Measurements from ENCODE around the gene GJB2.

GRCh38 chr13:20230913-20231838, 38.4 kb upstream of the GJB2 start:
- no peak for TF ChIP-seq EZH2 (IDR thresholded peaks at IDR 0.05; ENCODE audit: borderline replicate concordance)
- no peak for TF ChIP-seq CTCF (IDR thresholded peaks at IDR 0.05; ENCODE audit: poor library complexity)
- TF ChIP-seq EZH2phosphoT487 (IDR thresholded peaks at IDR 0.05; ENCODE audit: low read depth, severe bottlenecking, unreplicated experiment), result peak; percentile 46

Measured in hepatocyte (in vitro differentiated cells).